NCI-H69 (cell line): Measurements from ENCODE around the gene TRERF1.

Experiments used
- DNase-seq: peaks from one replicate; lab custom pipeline; 2025; lab: John Stamatoyannopoulos, UW

Gene TRERF1

GRCh38 chr6:42188406-42188805, 263.3 kb downstream of the TRERF1 start:
- DNase-seq: no peak

DNA sequence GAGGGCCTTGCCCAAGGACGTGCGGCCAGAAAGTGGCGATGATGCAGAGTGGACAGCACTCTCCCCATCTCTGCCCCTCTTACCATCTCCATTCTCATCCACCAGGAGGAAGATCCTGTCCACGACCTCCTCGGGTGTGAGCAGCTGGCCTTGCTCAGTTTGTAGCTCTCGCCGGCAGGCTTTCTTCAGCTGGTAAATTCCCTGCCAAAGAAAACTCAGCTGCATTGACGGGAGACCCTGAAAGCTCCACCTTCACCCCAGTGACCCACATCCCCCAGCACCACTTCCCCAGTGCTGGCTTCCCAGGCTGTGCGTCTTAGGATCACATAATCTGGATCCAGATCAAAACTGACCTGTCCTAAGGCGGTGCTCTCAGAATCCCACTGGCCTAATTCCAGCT, 266.1 kb downstream of the TRERF1 start:
- no peak for DNase-seq

GRCh38 chr6:42184475-42184874, 267.3 kb downstream of the TRERF1 start:
- DNase-seq: no peak

DNA sequence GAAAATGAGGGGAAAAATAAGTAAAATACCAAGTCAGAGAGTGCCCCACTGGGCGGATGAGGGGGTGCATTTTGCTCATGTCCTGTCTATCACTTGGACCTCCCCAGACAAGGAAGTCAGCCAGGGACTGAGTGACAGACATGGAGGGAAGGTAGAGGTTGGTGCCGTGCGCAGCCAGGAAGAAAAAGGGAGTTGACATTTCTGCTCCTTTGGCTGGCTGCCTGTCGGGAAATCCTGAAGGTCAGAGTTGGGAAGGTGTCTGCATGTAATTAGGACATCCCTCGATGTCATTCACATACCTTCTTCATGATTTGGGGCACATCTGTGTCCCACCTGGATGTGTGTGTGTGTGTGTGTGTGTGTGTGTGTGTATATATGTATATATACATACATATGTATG, 269.6 kb downstream of the TRERF1 start:
- no peak for DNase-seq

DNA sequence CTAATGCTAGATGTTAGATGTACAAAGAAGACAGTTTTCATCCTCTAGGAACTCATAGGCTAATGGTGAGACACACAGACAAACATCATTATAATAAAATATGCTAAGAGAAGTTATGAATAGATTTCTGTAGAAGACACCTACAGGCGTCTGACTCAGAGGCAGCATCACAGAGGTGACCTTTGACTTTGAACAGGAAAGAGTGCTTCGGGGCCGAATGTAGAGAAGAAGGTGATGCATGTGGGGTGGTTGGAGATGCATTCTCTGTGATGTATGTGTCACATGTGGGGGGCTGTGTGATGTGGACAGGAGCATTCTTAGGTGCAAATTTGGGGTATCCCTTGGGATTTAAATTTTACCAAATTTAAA, 271.8 kb downstream of the TRERF1 start:
- DNase-seq: no peak

DNA sequence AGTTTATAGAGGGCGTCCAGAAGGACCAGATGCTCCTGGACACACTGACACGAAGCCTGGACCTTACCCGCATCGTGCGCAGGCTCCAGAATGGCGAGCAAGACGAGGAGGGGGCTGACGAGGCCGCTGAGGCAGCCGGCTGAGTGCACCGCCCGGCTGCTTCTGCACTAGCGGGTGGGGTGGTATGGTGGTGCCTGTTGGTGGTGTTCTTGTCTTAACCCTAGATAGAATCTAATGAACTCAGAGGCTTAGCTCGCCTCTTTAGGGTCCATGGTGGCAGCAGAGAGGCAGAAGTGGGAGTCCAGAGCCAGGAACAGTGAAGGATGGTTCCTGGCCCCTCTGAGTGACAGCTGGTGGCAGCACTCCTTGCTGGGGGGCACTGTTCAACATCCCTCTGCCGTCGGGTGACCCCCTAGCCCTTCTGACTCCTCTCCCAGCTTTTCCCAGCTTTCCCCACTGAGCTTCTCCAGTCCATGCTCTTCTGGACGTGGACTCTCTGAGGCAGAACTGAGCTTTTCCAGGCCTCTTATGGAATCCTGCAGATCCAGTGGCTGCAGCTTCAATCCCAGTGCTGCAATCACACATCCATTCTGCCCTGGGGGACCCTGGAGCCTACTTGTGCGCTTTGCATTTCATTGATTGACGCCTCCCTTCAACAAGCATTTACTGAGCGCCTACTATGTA, 272.3 kb downstream of the TRERF1 start:
- DNase-seq: no peak

DNA sequence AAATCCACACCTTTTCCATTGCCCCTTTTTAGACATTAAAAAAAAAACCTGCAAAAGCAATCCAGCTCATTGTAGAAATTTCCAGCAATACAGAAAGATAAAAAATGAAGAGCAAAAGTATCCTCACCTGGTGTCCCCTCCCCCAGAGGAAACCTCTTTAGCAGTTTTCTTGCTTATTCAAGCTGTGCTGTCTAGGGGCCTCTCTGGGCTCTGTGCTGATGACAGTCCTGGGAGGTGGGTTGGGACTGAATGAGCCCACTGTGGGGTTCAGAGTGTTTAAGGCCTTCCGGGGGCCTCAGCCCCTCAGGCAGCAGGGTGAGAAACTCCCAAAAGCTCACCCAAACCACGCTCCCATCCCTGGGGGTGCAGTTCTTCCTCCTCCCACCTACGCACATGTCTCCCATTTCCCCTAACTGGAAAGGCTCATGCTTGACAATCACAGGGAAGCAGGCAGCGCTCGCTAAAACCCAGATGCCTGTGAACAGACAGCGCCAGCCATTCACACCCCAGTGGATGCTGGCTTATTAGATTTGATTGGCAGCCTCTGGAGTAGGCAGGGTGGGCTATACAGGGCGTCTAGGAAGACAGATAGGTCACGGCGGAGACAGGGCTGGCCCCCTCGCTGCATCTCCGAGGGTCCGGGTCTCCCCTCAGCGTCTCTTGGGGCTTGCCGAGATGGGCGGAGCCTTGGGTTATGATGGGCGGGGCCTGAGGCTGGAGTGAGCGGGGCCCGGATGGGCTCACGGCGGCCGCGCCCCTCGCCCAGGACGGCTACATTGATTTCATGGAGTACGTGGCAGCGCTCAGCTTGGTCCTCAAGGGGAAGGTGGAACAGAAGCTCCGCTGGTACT, 274.0 kb downstream of the TRERF1 start:
- no peak for DNase-seq

- DNase-seq: no peak
Measured at GRCh38 chr6:42176981-42177380, 274.7 kb downstream of the TRERF1 start.

DNA sequence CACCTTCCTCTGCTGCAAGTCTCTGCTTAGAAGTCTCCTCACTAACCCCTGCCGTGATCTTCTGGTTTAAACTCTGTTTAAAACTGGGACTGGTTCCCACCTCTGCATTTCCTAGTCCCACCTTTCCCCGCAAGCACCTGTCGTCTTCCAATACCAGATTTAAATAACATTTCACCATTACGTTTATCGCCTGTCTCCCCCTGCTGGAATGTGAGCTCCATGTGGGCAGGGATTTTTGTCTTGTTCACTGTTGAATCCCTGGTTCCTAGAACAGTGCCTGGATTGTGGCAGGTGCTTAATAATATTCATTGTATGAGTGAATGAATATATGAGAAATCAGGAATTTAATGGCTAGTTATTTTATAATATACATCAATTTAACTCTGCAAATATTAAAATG, 275.9 kb downstream of the TRERF1 start:
- DNase-seq: peak; percentile 21
